HTR-8/SVneo (cell line): Measurements from ENCODE around the gene SPANXB1.
A peak's percentile ranks its signal among the peaks of the same experiment; 100 is the strongest.
"Not testable (repeated sequence)": the region's sequence is repeated elsewhere in the genome, so short reads cannot be mapped to it uniquely, and the experiment has no call there.

Source experiments
- DNase-seq: peaks from one replicate; pipeline ENCODE4 v3.0.0; 2011; ENCODE audit warnings: low spot score, mixed read lengths; ENCODE audit not compliant: insufficient read length
- FAIRE-seq: peaks from 2 replicates; lab custom pipeline; 2011; peaks lifted over from hg19 to GRCh38; lab: Jason Lieb, UNC

SPANXB1 gene

GRCh38 chrX:141002568-141002967 is at the start of gene SPANXB1:
Gene SPANXB1 (plus strand): TSS chrX:141002594. CDS start chrX:141002694, 100 bp downstream.
- not testable (repeated sequence) for FAIRE-seq, DNase-seq

DNA sequence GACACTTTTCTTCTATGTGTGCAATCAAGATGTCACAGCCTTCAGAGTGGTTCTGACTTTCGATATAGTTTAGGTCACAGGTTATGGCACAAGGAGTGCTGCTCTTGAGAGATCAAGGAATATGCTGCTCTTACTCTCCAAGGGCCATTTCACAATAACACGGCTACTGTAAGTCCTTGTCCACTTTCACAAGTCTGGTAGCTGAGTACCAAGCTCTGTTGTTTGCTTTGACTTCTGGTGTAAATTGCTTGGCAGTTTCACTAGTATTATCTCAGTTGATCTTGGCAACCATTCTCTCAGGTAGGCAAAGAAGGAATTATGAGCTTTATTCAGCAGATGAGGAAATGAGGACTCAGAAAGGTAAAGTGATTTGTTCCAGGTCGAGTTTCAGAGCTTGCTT is 35.4 kb upstream of the SPANXB1 start:
- FAIRE-seq, result no peak
- no peak for DNase-seq

GRCh38 chrX:140971099-140971795 is 31.1 kb upstream of the SPANXB1 start:
- no peak for DNase-seq
- FAIRE-seq, result no peak

GRCh38 chrX:140975472-140975871 is 26.9 kb upstream of the SPANXB1 start:
- DNase-seq (no peak), FAIRE-seq (no peak)

DNA sequence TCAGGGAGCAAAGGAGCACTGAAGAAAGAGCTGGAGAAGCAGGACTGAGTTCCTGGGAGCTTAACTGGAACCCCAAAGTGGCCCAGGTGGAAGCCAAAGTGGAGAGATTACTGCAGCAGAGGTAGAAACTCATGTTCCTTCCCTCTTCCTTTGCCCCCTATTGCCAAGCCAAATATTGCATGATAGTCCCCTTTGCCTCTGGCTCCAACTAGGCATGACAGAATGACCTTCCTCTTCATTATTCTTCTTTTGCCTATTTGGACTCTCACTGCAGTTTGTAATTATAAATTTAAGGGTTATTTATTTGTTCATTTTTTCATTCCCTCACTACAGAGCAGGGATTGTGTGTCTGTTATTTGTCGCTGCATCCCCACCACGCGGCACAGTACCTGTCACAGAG is 22.1 kb upstream of the SPANXB1 start:
- DNase-seq, result no peak
- no peak for FAIRE-seq

DNA sequence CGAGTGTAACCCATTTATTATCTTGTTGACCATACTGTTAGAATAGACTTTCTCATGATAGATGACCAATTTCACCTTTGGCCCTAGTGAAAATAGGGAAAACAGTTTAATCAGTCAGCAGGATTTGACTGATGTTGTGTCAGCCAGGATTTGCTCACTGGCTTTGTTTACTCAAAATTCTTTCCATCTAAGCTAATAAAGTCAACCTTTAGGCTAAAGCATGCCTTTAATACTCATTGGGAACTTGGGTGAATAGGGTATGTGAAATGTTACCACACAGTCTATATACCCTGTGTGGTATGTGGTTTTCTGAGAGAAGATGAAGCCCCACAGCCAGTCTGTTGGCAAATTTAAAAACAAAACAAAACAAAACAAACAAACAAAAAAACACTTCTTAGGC is 18.7 kb upstream of the SPANXB1 start:
- no peak for FAIRE-seq
- peak; percentile 1 for DNase-seq

- DNase-seq, FAIRE-seq: not testable (repeated sequence)
These were observed 2.8 kb downstream of the SPANXB1 start for GRCh38 chrX:141005243-141005642.

DNA sequence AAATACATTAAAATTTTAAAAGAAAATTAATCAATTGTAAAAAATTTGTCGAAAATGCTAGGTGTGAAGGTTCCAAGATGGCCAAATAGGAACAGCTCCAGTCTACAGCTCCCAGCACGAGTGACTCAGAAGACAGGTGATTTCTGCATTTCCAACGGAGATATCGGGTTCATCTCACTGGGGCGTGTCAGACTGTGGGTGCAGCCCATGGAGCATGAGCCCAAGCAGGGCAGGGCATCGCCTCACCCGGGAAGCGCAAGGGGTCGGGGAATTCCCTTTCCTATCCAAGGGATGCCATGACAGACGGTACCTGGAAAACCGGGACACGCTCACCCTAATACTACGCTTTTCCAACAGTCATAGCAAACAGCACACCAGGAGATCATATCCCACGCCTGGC is 41.9 kb downstream of the SPANXB1 start:
- DNase-seq, FAIRE-seq: not testable (repeated sequence)

GRCh38 chrX:141049878-141050277 is 47.5 kb downstream of the SPANXB1 start:
- FAIRE-seq, result not testable (repeated sequence)

DNA sequence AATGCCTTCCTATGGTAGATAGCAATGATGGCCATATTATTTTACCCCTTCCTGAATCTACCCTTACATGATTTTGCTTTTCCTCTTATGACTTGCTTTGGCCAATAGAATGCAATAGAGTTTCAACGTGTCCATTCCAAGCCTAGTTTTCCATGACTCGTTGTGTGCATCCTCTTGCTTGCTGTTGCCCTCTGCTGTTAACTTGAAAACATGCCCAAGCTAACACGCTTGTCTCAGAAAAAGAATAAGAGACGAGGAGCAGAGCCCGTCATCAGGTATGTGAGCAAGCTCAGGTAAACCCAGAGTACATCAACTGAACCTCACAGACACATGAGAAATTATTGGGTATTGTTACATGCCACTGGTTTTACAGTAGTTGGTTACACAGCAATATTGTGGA is 49.7 kb downstream of the SPANXB1 start:
- DNase-seq, FAIRE-seq: not testable (repeated sequence)

More at GRCh38 chrX:141049878-141050277, 47.5 kb downstream of the SPANXB1 start:
- not testable (repeated sequence) for DNase-seq
